Testis (tissue), 3 donors: Measurements from ENCODE around the gene ERC2. TPM values are rescaled to one million over a fixed set of nuclear protein-coding genes. Genes with fewer than 3 reads are reported as not detected.

ENCODE experiments used
- DNase-seq: peaks from one replicate; pipeline ENCODE4 v3.0.0-alpha.2; 2019
- H3K27ac ChIP-seq, 2 donors: fragments of 200-600 bp; sonication (generic); one replicate each; pipeline ENCODE4 v1.5.1; 2019
- H3K27me3 ChIP-seq: fragments of 200-600 bp; sonication (generic); one replicate; pipeline ENCODE4 v1.5.1; 2019
- H3K36me3 ChIP-seq: fragments of 200-600 bp; sonication (generic); one replicate; pipeline ENCODE4 v1.5.1; 2017; ENCODE audit warnings: low read depth; ENCODE audit errors: missing control alignments
- H3K4me1 ChIP-seq: fragments of 200-600 bp; sonication (generic); one replicate; pipeline ENCODE4 v1.5.1; 2019
- H3K4me3 ChIP-seq, 2 donors: fragments of 200-600 bp; sonication (generic); one replicate each; pipeline ENCODE4 v1.5.1; 2017 to 2019
- H3K9me3 ChIP-seq: fragments of 200-600 bp; sonication (generic); one replicate; pipeline ENCODE4 v1.5.1; 2017
- CTCF ChIP-seq, 3 experiments: fragments of 450-650 bp in 2 of 3; fragments of 200-600 bp in 1 of 3; sonication (generic) in 1 of 3; IDR thresholded peaks; one replicate each; pipeline ENCODE4 v1.5.1; 2016 to 2019; ENCODE audit warnings: antibody characterized with exemption in 3 of 3, mild to moderate bottlenecking in 2 of 3, moderate library complexity in 1 of 3
- POLR2A ChIP-seq: fragments of 450-650 bp; IDR thresholded peaks from one replicate; pipeline ENCODE4 v1.6.1; 2017; ENCODE audit warnings: antibody characterized with exemption, mild to moderate bottlenecking, moderate library complexity
- WGBS, 2 donors: methylation state at CpG; one replicate each; pipeline ENCODE4 v1.1.5; 2018; 5-methylcytosine and 5-hydroxymethylcytosine counted together
- intact Hi-C: fragments of 100-400 bp; cut with DNase I; formaldehyde crosslinking; loops from one replicate; pipeline ENCODE4 v1.15.1; 2023; ENCODE audit warnings: low total_unique reads
- polyA plus RNA-seq: library from polyadenylated mRNA; stranded (reverse); fragments of 350-450 nt; fragmentation: Illumina TruSeq; extraction: RNeasy Lipid Tissue Mini Kit (QIAGEN cat#74804); gene quantifications from one replicate; pipeline ENCODE4 v1.2.3, GENCODE V29; 2014; ENCODE audit warnings: low read depth, low replicate concordance; ENCODE audit not compliant: insufficient read depth
- total RNA-seq, 2 donors: library from RNA; depleted of rRNA; stranded (reverse); fragments of >200 nt; gene quantifications; one replicate each; pipeline ENCODE4 v1.2.3, GENCODE V29; 2016

The ERC2 gene
- total and polyA plus RNA-seq, 3 donors from 2014 or later = 1.9 to 6.1 (median 5.9) TPM

GRCh38 chr3:55484801-55485791 is 983.2 kb downstream of the ERC2 start:
- peak; percentile 85 for DNase-seq
- intact Hi-C loops = loop anchor here (10.0 kb wide), 1 partner anchor 560 kb away; no protein-coding TSS in a partner anchor
- peaks cover 28% of the 10 kb centered on the region for H3K4me1 ChIP-seq
- peak overlapping the region; percentile 62 to 81 for H3K27ac ChIP-seq
- no peaks in the 10 kb centered on the region for H3K9me3 ChIP-seq
- no peaks in the 10 kb centered on the region for H3K27me3 ChIP-seq
- H3K4me3 ChIP-seq = peak overlapping the region; percentile 79 to 81
- TF ChIP-seq CTCF (IDR thresholded peaks at IDR 0.05) (peak in 2 of 3 experiments; percentile 51 to 89), POLR2A (no peak)
- 2 to 9% methylated on average over 15 to 57 of the region's 57 CpGs for WGBS, 2 donors
- H3K36me3 ChIP-seq = no peaks in the 10 kb centered on the region

GRCh38 chr3:55484191-55484689 is 984.0 kb downstream of the ERC2 start:
- peak; percentile 25 for DNase-seq
- no peaks in the 10 kb centered on the region for H3K27me3 ChIP-seq

GRCh38 chr3:55483196-55484095 is 984.8 kb downstream of the ERC2 start:
- DNase-seq = no peak
- intact Hi-C loops = loop anchor here (10.0 kb wide), 1 partner anchor 561 kb away; no protein-coding TSS in a partner anchor
- no peaks in the 10 kb centered on the region for H3K9me3 ChIP-seq
- H3K36me3 ChIP-seq = no peaks in the 10 kb centered on the region
- peaks cover 18% of the 10 kb centered on the region for H3K4me1 ChIP-seq
- H3K27ac ChIP-seq = peak overlapping the region in 1 of 2 donors; percentile 28
- H3K4me3 ChIP-seq = peak overlapping the region; percentile 34 to 81
- WGBS, 2 donors = 31 to 44% methylated on average over 25 to 40 of the region's 40 CpGs
- TF ChIP-seq CTCF (IDR thresholded peaks at IDR 0.05) (no peak), POLR2A (no peak)
- H3K27me3 ChIP-seq = no peaks in the 10 kb centered on the region

More at GRCh38 chr3:55484191-55484689, 984.0 kb downstream of the ERC2 start:
- intact Hi-C loops = loop anchor here (10.0 kb wide), 1 partner anchor 561 kb away; no protein-coding TSS in a partner anchor
- Histone ChIP-seq H3K9me3 (no peaks in the 10 kb centered on the region), H3K27ac (peak overlapping the region; percentile 62 to 81), H3K36me3 (no peaks in the 10 kb centered on the region), H3K4me1 (peaks cover 21% of the 10 kb centered on the region), H3K4me3 (peak overlapping the region in 1 of 2 donors; percentile 81)
- 23 to 30% methylated on average over 18 to 20 of the region's 20 CpGs for WGBS, 2 donors
- no peak for TF ChIP-seq POLR2A
- TF ChIP-seq CTCF (IDR thresholded peaks at IDR 0.05) = no peak

GRCh38 chr3:55482496-55483195 is 985.6 kb downstream of the ERC2 start:
- intact Hi-C loops = loop anchor here (10.0 kb wide), 1 partner anchor 562 kb away; no protein-coding TSS in a partner anchor
- TF ChIP-seq CTCF (IDR thresholded peaks at IDR 0.05) (no peak), POLR2A (no peak)
- no peak overlapping the region for H3K27ac ChIP-seq
- H3K36me3 ChIP-seq = no peaks in the 10 kb centered on the region
- WGBS, 2 donors = 2 to 16% methylated on average over 14 to 35 of the region's 38 CpGs
- no peaks in the 10 kb centered on the region for H3K9me3 ChIP-seq
- DNase-seq = peak; percentile 28
- no peaks in the 10 kb centered on the region for H3K27me3 ChIP-seq
- H3K4me3 ChIP-seq = peak overlapping the region; percentile 34 to 81
- peaks cover 18% of the 10 kb centered on the region for H3K4me1 ChIP-seq
